ENCODE data around the gene DEFB124.
"Not testable (repeated sequence)": the region's sequence is repeated elsewhere in the genome, so short reads cannot be mapped to it uniquely, and the experiment has no call there.

The DEFB124 gene, protein sequence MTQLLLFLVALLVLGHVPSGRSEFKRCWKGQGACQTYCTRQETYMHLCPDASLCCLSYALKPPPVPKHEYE

GRCh38 chr20:31474758-31475427, at the start of gene DEFB124, which contains the start of gene REM1:
Gene DEFB124, minus strand, starts transcription at chr20:31475127. Its CDS starts 2,114 bp downstream, at chr20:31473013.
Gene REM1, plus strand, starts transcription at chr20:31475288. Its CDS starts 1,158 bp downstream, at chr20:31476446.
- TF ChIP-seq CTCF (IDR thresholded peaks at IDR 0.05; ENCODE audit: borderline replicate concordance, insufficient read depth, low read depth, low read length), result no peak

DNA sequence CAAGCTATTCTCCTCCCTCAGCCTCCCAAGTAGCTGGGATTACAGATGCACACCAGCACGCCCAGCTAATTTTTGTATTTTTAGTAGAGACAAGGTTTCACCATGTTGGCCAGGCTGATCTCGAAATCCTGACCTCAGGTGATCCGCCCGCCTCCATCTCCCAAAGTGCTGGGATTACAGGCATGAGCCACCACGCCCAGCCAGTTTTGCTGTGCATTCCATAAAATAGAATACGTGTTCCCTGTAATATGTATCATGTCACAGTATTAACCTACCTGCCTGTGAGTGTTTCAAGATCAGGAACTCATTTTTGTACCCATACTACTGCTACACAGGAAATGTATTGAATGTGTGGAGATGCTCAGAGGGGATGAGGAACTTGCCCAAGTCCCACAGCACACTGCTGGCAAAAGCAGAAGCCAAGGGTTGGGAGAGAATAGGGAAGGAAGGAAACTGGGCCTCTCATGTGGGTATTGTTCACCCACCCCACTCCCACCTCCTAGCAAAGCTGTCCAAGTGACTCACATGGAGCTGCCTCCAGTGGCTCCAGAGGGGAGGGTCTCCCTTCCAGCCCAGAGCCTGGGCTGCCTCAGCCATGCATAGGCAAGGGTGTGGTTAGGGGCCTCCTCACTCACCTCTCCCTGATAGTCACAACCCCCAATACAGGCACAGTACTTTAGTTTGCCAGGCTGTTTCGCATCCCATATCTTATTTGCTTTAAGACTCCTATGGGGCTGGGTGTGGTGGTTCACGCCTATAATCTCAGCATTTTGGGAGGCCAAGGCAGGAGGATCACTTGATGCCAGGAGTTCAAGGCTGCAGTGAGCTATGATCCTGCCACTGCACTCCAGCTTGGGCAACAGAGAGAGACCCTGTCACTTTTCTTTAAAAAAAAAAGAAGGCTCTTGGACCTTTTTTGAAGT, 48.7 kb upstream of the DEFB124 start:
- H3K4me3 ChIP-seq (ENCODE audit: low read depth, low read length), result no peak overlapping the region
- no peak for TF ChIP-seq CTCF (IDR thresholded peaks at IDR 0.05; ENCODE audit: borderline replicate concordance, insufficient read depth, low read depth, low read length)

More at GRCh38 chr20:31474758-31475427, at the start of gene DEFB124, which contains the start of gene REM1:
- H3K4me3 ChIP-seq (ENCODE audit: low read depth, low read length), result no peak within 1 kb of the TSS

DNA sequence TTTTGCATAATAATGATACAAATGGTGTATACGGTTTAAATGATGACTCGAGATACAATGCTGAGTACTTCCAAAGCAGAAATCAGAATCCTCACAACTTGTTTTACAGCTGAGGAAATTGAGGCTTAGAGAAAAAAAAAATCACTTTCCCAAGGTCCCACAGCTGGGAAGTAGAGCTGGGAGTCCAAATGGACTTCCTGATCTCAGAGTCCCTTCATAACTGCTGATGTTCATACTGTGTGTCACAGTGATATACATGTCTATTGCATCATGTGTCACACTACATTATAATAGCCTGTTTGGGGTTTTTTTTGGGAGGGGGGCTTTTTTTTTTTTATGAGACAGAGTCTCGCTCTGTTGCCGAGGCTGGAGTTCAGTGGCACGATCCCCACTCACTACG, 47.8 kb upstream of the DEFB124 start:
- H3K4me3 ChIP-seq (ENCODE audit: low read depth, low read length), result no peak overlapping the region
- TF ChIP-seq CTCF (IDR thresholded peaks at IDR 0.05; ENCODE audit: borderline replicate concordance, insufficient read depth, low read depth, low read length), result no peak

- not testable (repeated sequence) for H3K4me3 ChIP-seq (ENCODE audit: low read depth, low read length)
Measured at GRCh38 chr20:31521267-31521666, 46.3 kb upstream of the DEFB124 start.

GRCh38 chr20:31517373-31517772, 42.4 kb upstream of the DEFB124 start:
- TF ChIP-seq CTCF (IDR thresholded peaks at IDR 0.05; ENCODE audit: borderline replicate concordance, insufficient read depth, low read depth, low read length), result no peak
- H3K4me3 ChIP-seq (ENCODE audit: low read depth, low read length), result no peak overlapping the region

- TF ChIP-seq CTCF (IDR thresholded peaks at IDR 0.05; ENCODE audit: borderline replicate concordance, insufficient read depth, low read depth, low read length), result no peak
- no peak overlapping the region for H3K4me3 ChIP-seq (ENCODE audit: low read depth, low read length)
Measured at GRCh38 chr20:31516651-31517050, 41.7 kb upstream of the DEFB124 start.

GRCh38 chr20:31516166-31516565, 41.2 kb upstream of the DEFB124 start:
- H3K4me3 ChIP-seq (ENCODE audit: low read depth, low read length), result no peak overlapping the region
- no peak for TF ChIP-seq CTCF (IDR thresholded peaks at IDR 0.05; ENCODE audit: borderline replicate concordance, insufficient read depth, low read depth, low read length)

Measured in GM12875 (cell line).